GM10266 (cell line): ENCODE results near the gene ANXA1.

Experiments
- DNase-seq: peaks from one replicate; pipeline ENCODE4 v3.0.0; 2012; ENCODE audit errors: extremely low spot score
- CTCF ChIP-seq: IDR thresholded peaks from 2 replicates; pipeline ENCODE4 v1.5.1; 2012; ENCODE audit warnings: mild to moderate bottlenecking, low read depth; ENCODE audit not compliant: control insufficient read depth, insufficient read depth; ENCODE audit errors: missing control alignments

The ANXA1 gene

GRCh38 chr9:73213300-73213699, 61.6 kb downstream of the ANXA1 start:
- DNase-seq, result no peak
- no peak for TF ChIP-seq CTCF

- DNase-seq, result no peak
- TF ChIP-seq CTCF, result no peak
These were observed 63.6 kb downstream of the ANXA1 start for GRCh38 chr9:73215249-73215648.

- no peak for DNase-seq
- no peak for TF ChIP-seq CTCF
These were observed 64.4 kb downstream of the ANXA1 start for GRCh38 chr9:73216100-73216499.
